HEK293 (cell line): ENCODE results near the gene TSPEAR.
"Not testable (repeated sequence)": the region's sequence is repeated elsewhere in the genome, so short reads cannot be mapped to it uniquely, and the experiment has no call there.

Experiments used
- CTCF ChIA-PET: fragments of 350-600 bp; formaldehyde crosslinking; extraction: SDS; loops from one replicate; lab custom pipeline; 2021; ENCODE audit warnings: antibody characterized with exemption; lab: Yijun Ruan, JAX
- POLR2A ChIA-PET: fragments of 300-600 bp; formaldehyde crosslinking; extraction: SDS; loops from one replicate; lab custom pipeline; 2020; ENCODE audit warnings: antibody characterized with exemption, inconsistent platforms; lab: Yijun Ruan, JAX
- H3K27ac ChIP-seq: fragments of 200-500 bp; sonication (Bioruptor generic); 2 replicates; pipeline ENCODE4 v1.5.1; 2014; ENCODE audit warnings: low read depth, low read length, control low read depth, inconsistent platforms; ENCODE audit errors: extremely low read depth
- H3K36me3 ChIP-seq, 2 experiments: fragments of 200-500 bp in 1 of 2; sonication (Bioruptor generic) in 1 of 2; 1 replicate in 1 of 2; 2 replicates in 1 of 2; pipeline ENCODE4 v1.5.1; 2014 to 2017; ENCODE audit warnings: inconsistent platforms in 2 of 2, low read length in 2 of 2; ENCODE audit not compliant: control insufficient read depth in 2 of 2, insufficient read depth in 1 of 2
- H3K4me1 ChIP-seq: fragments of 200-500 bp; sonication (Bioruptor generic); 2 replicates; pipeline ENCODE4 v1.5.1; 2014; ENCODE audit warnings: mild to moderate bottlenecking, low read length, inconsistent platforms; ENCODE audit not compliant: control insufficient read depth, insufficient read depth
- H3K4me3 ChIP-seq: 2 replicates; pipeline ENCODE4 v1.5.1; 2011; ENCODE audit warnings: low read depth, mild to moderate bottlenecking, control low read depth, low read length, moderate library complexity
- H3K9me3 ChIP-seq: fragments of 200-500 bp; sonication (Bioruptor generic); 2 replicates; pipeline ENCODE4 v1.5.1; 2014; ENCODE audit warnings: low read depth, low read length, inconsistent platforms; ENCODE audit not compliant: control insufficient read depth, insufficient read depth
- GLI2 ChIP-seq: fragments of 450-650 bp; formaldehyde crosslinking; IDR thresholded peaks from 2 replicates; pipeline ENCODE4; 2017; ENCODE audit warnings: missing biosample characterization, missing genetic modification characterization, low read depth, borderline replicate concordance
- HOXA7 ChIP-seq: sonication (generic); formaldehyde crosslinking; IDR thresholded peaks from 2 replicates; pipeline ENCODE4 v1.8.1; 2022; ENCODE audit warnings: missing genetic modification reagents, borderline replicate concordance
- KLF17 ChIP-seq: fragments of 450-650 bp; formaldehyde crosslinking; IDR thresholded peaks from 2 replicates; pipeline ENCODE4 v1.5.1; 2016; ENCODE audit warnings: missing biosample characterization, missing genetic modification characterization
- SETDB1 ChIP-seq: IDR thresholded peaks from one replicate; pipeline ENCODE4 v1.6.1; 2017; ENCODE audit warnings: mild to moderate bottlenecking, low read length, moderate library complexity, mixed read lengths; ENCODE audit not compliant: insufficient read length
- ZBTB26 ChIP-seq: fragments of 450-650 bp; formaldehyde crosslinking; optimal IDR thresholded peaks from 2 replicates; pipeline ENCODE3; 2016; ENCODE audit warnings: missing biosample characterization, mild to moderate bottlenecking, missing genetic modification characterization
- ZFP37 ChIP-seq: fragments of 450-650 bp; formaldehyde crosslinking; IDR thresholded peaks from 2 replicates; pipeline ENCODE4 v1.5.1; 2016; ENCODE audit warnings: missing biosample characterization, missing genetic modification characterization
- ZIC2 ChIP-seq: fragments of 450-650 bp; formaldehyde crosslinking; IDR thresholded peaks from 2 replicates; pipeline ENCODE4 v1.5.1; 2016; ENCODE audit warnings: missing biosample characterization, missing genetic modification characterization
- ZNF146 ChIP-seq: fragments of 450-650 bp; formaldehyde crosslinking; IDR thresholded peaks from 2 replicates; pipeline ENCODE4 v1.5.1; 2016; ENCODE audit warnings: missing biosample characterization, missing genetic modification characterization
- ZNF214 ChIP-seq: fragments of 450-650 bp; formaldehyde crosslinking; IDR thresholded peaks from 2 replicates; pipeline ENCODE4 v1.5.1; 2017; ENCODE audit warnings: missing biosample characterization, mild to moderate bottlenecking, missing genetic modification characterization, borderline replicate concordance
- ZNF530 ChIP-seq: fragments of 450-650 bp; formaldehyde crosslinking; IDR thresholded peaks from 2 replicates; pipeline ENCODE4 v1.5.1; 2016; ENCODE audit warnings: low read depth, missing biosample characterization, missing genetic modification characterization
- ZNF626 ChIP-seq: fragments of 450-650 bp; sonication (Bioruptor Pico); formaldehyde crosslinking; IDR thresholded peaks from 2 replicates; pipeline ENCODE4 v1.5.1; 2018; ENCODE audit warnings: missing biosample characterization, missing genetic modification characterization, inconsistent platforms
- ZNF747 ChIP-seq: fragments of 450-650 bp; formaldehyde crosslinking; IDR thresholded peaks from 2 replicates; pipeline ENCODE4 v1.5.1; 2016; ENCODE audit warnings: missing biosample characterization, missing genetic modification characterization
- ZSCAN16 ChIP-seq: fragments of 450-650 bp; formaldehyde crosslinking; IDR thresholded peaks from 2 replicates; pipeline ENCODE4 v1.5.1; 2016; ENCODE audit warnings: missing biosample characterization, missing genetic modification characterization

TSPEAR gene

GRCh38 chr21:44648557-44649311, 62.6 kb downstream of the TSPEAR start:
- H3K4me1 ChIP-seq, result no peaks in the 10 kb centered on the region
- H3K9me3 ChIP-seq, result no peaks in the 10 kb centered on the region
- TF ChIP-seq ZBTB26 (tag by site-specific recombination) (no peak), ZNF214 (no peak), ZSCAN16 (tag by site-specific recombination) (no peak), HOXA7 (CRISPR knock-in tag) (no peak), ZNF530 (tag by site-specific recombination) (no peak), ZNF626 (tag by site-specific recombination) (no peak), KLF17 (tag by site-specific recombination) (no peak), ZNF747 (tag by site-specific recombination) (no peak)
- ChIA-PET POLR2A (no interaction called here), CTCF (interaction anchor here (0.7 kb wide), 1 partner anchor 145 kb away, joined by 4 read pairs; no protein-coding TSS in a partner anchor)
- H3K27ac ChIP-seq, result no peak overlapping the region
- H3K36me3 ChIP-seq, result no peaks in the 10 kb centered on the region
- H3K4me3 ChIP-seq, result no peak overlapping the region

- H3K4me3 ChIP-seq, result no peak overlapping the region
- no peaks in the 10 kb centered on the region for H3K4me1 ChIP-seq
- no peak for TF ChIP-seq ZNF146 (tag by site-specific recombination)
- peak; percentile 89 for TF ChIP-seq ZIC2 (tag by site-specific recombination)
- CTCF ChIA-PET, result interaction anchor here (0.6 kb wide), 1 partner anchor 91 kb away, joined by 3 read pairs; no protein-coding TSS in a partner anchor
- no peaks in the 10 kb centered on the region for H3K36me3 ChIP-seq
- POLR2A ChIA-PET, result interaction anchor here (0.6 kb wide), 1 partner anchor 889 kb away, joined by 3 read pairs; no protein-coding TSS in a partner anchor
- H3K9me3 ChIP-seq, result no peaks in the 10 kb centered on the region
- no peak overlapping the region for H3K27ac ChIP-seq
These were observed 64.2 kb downstream of the TSPEAR start for GRCh38 chr21:44647222-44647552.

- H3K4me1 ChIP-seq, H3K36me3 ChIP-seq, H3K27ac ChIP-seq, POLR2A ChIA-PET, H3K4me3 ChIP-seq, H3K9me3 ChIP-seq: not testable (repeated sequence)
- CTCF ChIA-PET, result interaction anchor here (0.6 kb wide), 1 partner anchor 91 kb away, joined by 3 read pairs; no protein-coding TSS in a partner anchor
These were observed 64.8 kb downstream of the TSPEAR start, which contains the start of gene KRTAP10-11 for GRCh38 chr21:44646366-44647221. TSS of gene KRTAP10-11 (plus strand) at chr21:44646414. CDS start at chr21:44646459, 45 bp downstream.

GRCh38 chr21:44644878-44645277, 66.5 kb downstream of the TSPEAR start:
- POLR2A ChIA-PET, result interaction anchor here (0.6 kb wide), 3 partner anchors 59 to 228 kb away, joined by 3 to 7 read pairs (median 4); no protein-coding TSS in a partner anchor
- H3K4me3 ChIP-seq, result no peak overlapping the region

More at GRCh38 chr21:44644878-44645277, 66.5 kb downstream of the TSPEAR start:
- Histone ChIP-seq H3K9me3 (no peaks in the 10 kb centered on the region), H3K36me3 (no peaks in the 10 kb centered on the region), H3K4me1 (no peaks in the 10 kb centered on the region), H3K27ac (no peak overlapping the region)
- TF ChIP-seq ZFP37 (tag by site-specific recombination) (no peak), GLI2 (tag by site-specific recombination) (no peak), SETDB1 (peak; percentile 81)
- CTCF ChIA-PET, result no interaction called here
